Measurements from ENCODE around the gene SLC12A9.

Gene SLC12A9

GRCh38 chr7:100886936-100887515 lies 34.5 kb downstream of the SLC12A9 start:
- no peak for DNase-seq (ENCODE audit: extremely low spot score)
- ChIA-PET CTCF (interaction anchor here (1.1 kb wide), 1 partner anchor 182 kb away, joined by 3 read pairs; no protein-coding TSS in a partner anchor), POLR2A (interaction anchor here (1.3 to 7.4 kb wide), 2 partner anchors 11 to 20 kb away, joined by 4 to 158 read pairs; partner anchors contain the start of genes SRRT and TRIP6)
- no peak for TF ChIP-seq SP1 (IDR thresholded peaks at IDR 0.05)
- no peak for TF ChIP-seq HDGF (IDR thresholded peaks at IDR 0.05; ENCODE audit: borderline replicate concordance)
- no peak for TF ChIP-seq LEF1 (IDR thresholded peaks at IDR 0.05; ENCODE audit: borderline replicate concordance)
- no peak for TF ChIP-seq CTBP1 (IDR thresholded peaks at IDR 0.05; ENCODE audit: borderline replicate concordance)
- no peak for TF ChIP-seq FOXK2 (IDR thresholded peaks at IDR 0.05)

- no peak for TF ChIP-seq PKNOX1 (IDR thresholded peaks at IDR 0.05)
- TF ChIP-seq HDGF (IDR thresholded peaks at IDR 0.05; ENCODE audit: borderline replicate concordance), result no peak
- no peak for TF ChIP-seq FOXM1 (IDR thresholded peaks at IDR 0.05; ENCODE audit: borderline replicate concordance)
- no peak for TF ChIP-seq FOXA1 (IDR thresholded peaks at IDR 0.05)
- TF ChIP-seq TARDBP (IDR thresholded peaks at IDR 0.05), result no peak
- TF ChIP-seq LEF1 (IDR thresholded peaks at IDR 0.05; ENCODE audit: borderline replicate concordance), result no peak
- TF ChIP-seq SUZ12 (IDR thresholded peaks at IDR 0.05), result no peak
- TF ChIP-seq ZNF384 (IDR thresholded peaks at IDR 0.05), result no peak
- TF ChIP-seq CTBP1 (IDR thresholded peaks at IDR 0.05; ENCODE audit: borderline replicate concordance), result no peak
- no peak for TF ChIP-seq ARNT (IDR thresholded peaks at IDR 0.05)
- TF ChIP-seq L3MBTL2 (conservative IDR thresholded peaks at IDR 0.05), result no peak
- no peak for TF ChIP-seq SP1 (IDR thresholded peaks at IDR 0.05)
- no peak for TF ChIP-seq ELF4 (IDR thresholded peaks at IDR 0.05)
- no peak for TF ChIP-seq NFRKB (IDR thresholded peaks at IDR 0.05)
- CTCF ChIA-PET, result interaction anchor here (0.6 to 1.1 kb wide), 2 partner anchors 15 to 183 kb away, joined by 3 to 4 read pairs; no protein-coding TSS in a partner anchor
- POLR2A ChIA-PET, result interaction anchor here (1.1 to 7.4 kb wide), 4 partner anchors 12 to 281 kb away, joined by 3 to 158 read pairs (median 4); partner anchors contain the start of genes SRRT and TRIP6
- DNase-seq (ENCODE audit: extremely low spot score), result no peak
Observed at GRCh38 chr7:100887516-100888290, 35.2 kb downstream of the SLC12A9 start.

- TF ChIP-seq LEF1 (IDR thresholded peaks at IDR 0.05; ENCODE audit: borderline replicate concordance) (no peak), FOXK2 (IDR thresholded peaks at IDR 0.05) (no peak), SP1 (IDR thresholded peaks at IDR 0.05) (no peak), BHLHE40 (IDR thresholded peaks at IDR 0.05; ENCODE audit: borderline replicate concordance) (no peak), TARDBP (IDR thresholded peaks at IDR 0.05) (no peak), ZNF384 (IDR thresholded peaks at IDR 0.05) (no peak), L3MBTL2 (conservative IDR thresholded peaks at IDR 0.05) (no peak), PKNOX1 (IDR thresholded peaks at IDR 0.05) (no peak), NFRKB (IDR thresholded peaks at IDR 0.05) (no peak), ELF4 (IDR thresholded peaks at IDR 0.05) (no peak), HDGF (IDR thresholded peaks at IDR 0.05; ENCODE audit: borderline replicate concordance) (no peak), SUZ12 (IDR thresholded peaks at IDR 0.05) (no peak), FOXM1 (IDR thresholded peaks at IDR 0.05; ENCODE audit: borderline replicate concordance) (no peak), CTBP1 (IDR thresholded peaks at IDR 0.05; ENCODE audit: borderline replicate concordance) (no peak), ARNT (IDR thresholded peaks at IDR 0.05) (no peak), FOXA1 (IDR thresholded peaks at IDR 0.05) (no peak)
- ChIA-PET POLR2A (interaction anchor here (0.6 to 7.4 kb wide), 8 partner anchors 13 to 392 kb away, joined by 3 to 158 read pairs (median 4); partner anchors contain the start of genes PLOD3, SRRT, TRIP6 and ZNHIT1), CTCF (interaction anchor here (0.6 to 1.1 kb wide), 2 partner anchors 14 to 184 kb away, joined by 3 to 4 read pairs; no protein-coding TSS in a partner anchor)
- DNase-seq (ENCODE audit: extremely low spot score), result no peak
Observed at GRCh38 chr7:100888291-100888987, 35.9 kb downstream of the SLC12A9 start.

- CTCF ChIA-PET, result interaction anchor here (0.6 kb wide), 1 partner anchor 126 kb away, joined by 3 read pairs; no protein-coding TSS in a partner anchor
- POLR2A ChIA-PET, result interaction anchor here (0.6 to 7.4 kb wide), 39 partner anchors 9 to 393 kb away, joined by 3 to 158 read pairs (median 4); partner anchors contain the start of genes EPHB4, FBXO24, MUC17 and MUC3A
- DNase-seq (ENCODE audit: extremely low spot score), result peak; percentile 53
- peak; percentile 26; the same call in 1 of the 2 replicates for TF ChIP-seq PKNOX1 (IDR thresholded peaks at IDR 0.05)
- no peak for TF ChIP-seq CTBP1 (IDR thresholded peaks at IDR 0.05; ENCODE audit: borderline replicate concordance)
- no peak for TF ChIP-seq FOXK2 (IDR thresholded peaks at IDR 0.05)
- TF ChIP-seq L3MBTL2 (conservative IDR thresholded peaks at IDR 0.05), result peak; percentile 86
- no peak for TF ChIP-seq SP1 (IDR thresholded peaks at IDR 0.05)
- TF ChIP-seq FOXM1 (IDR thresholded peaks at IDR 0.05; ENCODE audit: borderline replicate concordance), result no peak
Observed at GRCh38 chr7:100888988-100889750, 36.7 kb downstream of the SLC12A9 start, which contains the start of gene UFSP1. UFSP1 (minus strand) TSS chr7:100889715; CDS start chr7:100889271, 444 bp downstream.
